Spinal cord (tissue), 10 donors: Measurements from ENCODE around the gene SLC22A1. TPM values are rescaled to one million over a fixed set of nuclear protein-coding genes. Genes with fewer than 3 reads are reported as not detected.
"Not testable (repeated sequence)": the region's sequence is repeated elsewhere in the genome, so short reads cannot be mapped to it uniquely, and the experiment has no call there.

ENCODE experiments used
- DNase-seq, 6 donors: peaks; one replicate each; pipeline versions ENCODE4 v3.0.0 to v3.0.0-alpha.2; 2013 to 2015; ENCODE audit warnings: low spot score in 6 of 6, low read depth in 4 of 6
- H3K27ac ChIP-seq: one replicate; pipeline ENCODE4 v1.5.1; 2013; ENCODE audit warnings: low read depth, low read length, control low read depth
- H3K27me3 ChIP-seq: one replicate; pipeline ENCODE4 v1.6.1; 2013; ENCODE audit warnings: low read length; ENCODE audit not compliant: control insufficient read depth, insufficient read depth
- H3K36me3 ChIP-seq: one replicate; pipeline ENCODE4 v1.6.1; 2013; ENCODE audit warnings: low read length; ENCODE audit not compliant: control insufficient read depth, insufficient read depth
- H3K4me1 ChIP-seq: one replicate; pipeline ENCODE4 v1.6.1; 2013; ENCODE audit warnings: low read length; ENCODE audit not compliant: control insufficient read depth, insufficient read depth
- H3K4me3 ChIP-seq: one replicate; pipeline ENCODE4 v1.5.1; 2013; ENCODE audit warnings: low read depth, low read length, control low read depth
- H3K9me3 ChIP-seq: one replicate; pipeline ENCODE4 v1.6.1; 2013; ENCODE audit warnings: low read length; ENCODE audit not compliant: control insufficient read depth, insufficient read depth
- WGBS: methylation state at CpG from one replicate; pipeline ENCODE4 v1.1.5; 2013; ENCODE audit warnings: missing lambda C conversion rate; ENCODE audit not compliant: insufficient coverage; 5-methylcytosine and 5-hydroxymethylcytosine counted together
- polyA plus RNA-seq, 2 donors: library from polyadenylated mRNA; unstranded; fragments of 120-200 nt; gene quantifications; one replicate each; pipeline ENCODE4 v1.2.1, GENCODE V29; 2013; ENCODE audit not compliant: insufficient read length in 2 of 2
- total RNA-seq, 2 donors: library from RNA; depleted of rRNA in 1 of 2; stranded (reverse); fragments of 120-200 nt in 1 of 2; fragments of >200 nt in 1 of 2; gene quantifications; one replicate each; pipeline versions ENCODE4 v1.2.3 to v1.2.4, GENCODE V29; 2013 to 2014
- donor health status: healthy.

The SLC22A1 gene
- total and polyA plus RNA-seq, 4 donors = 0.35 to 1.2 (median 0.59) TPM; not detected in 1

DNA sequence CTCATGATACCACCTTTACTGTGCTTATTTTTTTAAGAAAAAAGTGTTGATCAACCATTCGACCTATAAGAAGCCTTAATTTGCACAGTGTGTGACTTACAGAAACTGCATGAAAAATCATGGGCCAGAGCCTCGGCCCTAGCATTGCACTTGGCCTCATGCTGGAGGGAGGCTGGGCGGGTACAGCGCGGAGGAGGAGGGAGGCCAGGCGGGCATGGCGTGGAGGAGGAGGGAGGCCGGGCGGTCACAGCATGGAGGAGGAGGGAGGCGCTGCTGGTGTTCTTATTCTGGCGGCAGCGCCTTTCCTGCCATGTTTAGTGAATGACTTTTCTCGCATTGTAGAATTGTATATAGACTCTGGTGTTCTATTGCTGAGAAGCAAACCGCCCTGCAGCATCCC, 15.6 kb upstream of the SLC22A1 start:
- H3K4me1 ChIP-seq = no peaks in the 10 kb centered on the region
- no peak for DNase-seq
- no peak overlapping the region for H3K27ac ChIP-seq
- peaks cover 52% of the 10 kb centered on the region for H3K36me3 ChIP-seq
- no peak overlapping the region for H3K4me3 ChIP-seq
- no peaks in the 10 kb centered on the region for H3K9me3 ChIP-seq
- 95% methylated on average over 12 of the region's 14 CpGs for WGBS
- H3K27me3 ChIP-seq = no peaks in the 10 kb centered on the region

DNA sequence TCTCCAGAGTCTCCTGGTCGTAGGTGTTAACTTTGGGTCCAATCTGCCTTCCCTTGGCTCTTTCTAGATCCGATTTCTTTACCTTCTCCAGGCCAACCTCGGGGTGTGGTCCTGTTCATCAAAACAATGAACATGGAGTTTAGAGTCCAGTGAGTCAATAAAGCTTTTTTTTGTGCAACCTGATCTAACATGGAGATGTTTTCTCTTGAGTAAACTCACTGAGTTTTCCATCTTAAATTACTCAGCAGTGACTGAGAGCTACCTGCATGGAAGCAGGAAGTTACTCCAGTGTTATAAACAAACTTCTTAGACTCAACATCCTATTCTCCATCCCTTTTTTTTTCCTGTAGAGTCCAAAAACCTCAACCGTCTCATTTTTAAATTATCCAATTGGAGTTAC, 14.9 kb upstream of the SLC22A1 start:
- Histone ChIP-seq H3K4me3 (no peak overlapping the region), H3K9me3 (no peaks in the 10 kb centered on the region), H3K27ac (no peak overlapping the region), H3K36me3 (peaks cover 47% of the 10 kb centered on the region), H3K27me3 (no peaks in the 10 kb centered on the region), H3K4me1 (no peaks in the 10 kb centered on the region)
- no peak for DNase-seq
- 86% methylated on average over 1 of the region's 4 CpGs for WGBS

DNA sequence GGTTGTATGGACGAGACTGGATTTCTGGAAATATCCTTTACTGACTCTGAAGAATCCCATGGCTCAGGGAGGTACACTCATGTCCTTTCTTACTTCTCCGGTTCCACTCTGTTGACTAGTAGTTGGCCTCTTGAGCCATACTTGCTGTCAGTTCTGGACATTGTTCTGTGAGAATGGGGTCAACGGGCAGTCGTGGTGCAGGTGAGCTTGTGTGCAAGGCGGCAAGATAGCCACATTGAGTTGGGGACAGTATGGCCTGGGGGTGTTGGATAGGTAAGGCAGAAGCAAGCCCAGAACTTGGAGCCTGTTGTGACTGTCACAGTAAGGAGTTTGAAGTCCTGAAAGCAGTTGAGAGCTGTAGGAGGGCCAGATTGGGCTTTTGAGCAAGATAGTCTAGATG, 13.5 kb upstream of the SLC22A1 start:
- H3K27me3 ChIP-seq = no peaks in the 10 kb centered on the region
- peaks cover 33% of the 10 kb centered on the region for H3K36me3 ChIP-seq
- no peaks in the 10 kb centered on the region for H3K4me1 ChIP-seq
- no peak for DNase-seq
- H3K9me3 ChIP-seq = no peaks in the 10 kb centered on the region
- WGBS = 97% methylated on average over 5 of the region's 5 CpGs
- no peak overlapping the region for H3K4me3 ChIP-seq
- H3K27ac ChIP-seq = no peak overlapping the region

DNA sequence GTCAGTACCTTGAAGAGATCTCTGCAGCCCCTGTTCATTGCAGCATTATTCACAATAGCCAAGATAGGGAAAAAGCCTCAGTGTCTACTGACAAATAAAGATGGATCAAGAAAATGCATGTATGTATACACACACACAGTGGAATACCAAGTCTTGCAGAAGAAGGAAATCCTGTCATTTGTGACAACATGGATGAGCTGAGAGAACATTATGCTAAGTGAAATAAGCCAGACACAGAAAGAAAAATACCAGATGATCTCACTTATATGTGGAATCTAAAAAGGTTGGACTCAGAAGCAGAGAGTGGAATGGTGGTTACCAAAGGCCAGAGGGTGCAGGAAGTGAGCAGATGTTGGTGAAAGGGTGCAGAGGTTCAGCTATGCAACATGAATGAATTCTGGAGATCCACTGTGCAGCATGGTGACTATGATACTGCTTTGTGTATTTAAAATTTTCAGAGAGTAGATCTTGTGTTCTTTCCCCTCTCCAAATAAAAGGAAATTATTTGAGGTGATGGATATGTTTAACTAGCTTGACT, 11.0 kb upstream of the SLC22A1 start:
- Histone ChIP-seq H3K27ac (no peak overlapping the region), H3K27me3 (no peaks in the 10 kb centered on the region), H3K9me3 (no peaks in the 10 kb centered on the region), H3K4me1 (no peaks in the 10 kb centered on the region), H3K4me3 (no peak overlapping the region), H3K36me3 (peaks cover 11% of the 10 kb centered on the region)
- no peak for DNase-seq

DNA sequence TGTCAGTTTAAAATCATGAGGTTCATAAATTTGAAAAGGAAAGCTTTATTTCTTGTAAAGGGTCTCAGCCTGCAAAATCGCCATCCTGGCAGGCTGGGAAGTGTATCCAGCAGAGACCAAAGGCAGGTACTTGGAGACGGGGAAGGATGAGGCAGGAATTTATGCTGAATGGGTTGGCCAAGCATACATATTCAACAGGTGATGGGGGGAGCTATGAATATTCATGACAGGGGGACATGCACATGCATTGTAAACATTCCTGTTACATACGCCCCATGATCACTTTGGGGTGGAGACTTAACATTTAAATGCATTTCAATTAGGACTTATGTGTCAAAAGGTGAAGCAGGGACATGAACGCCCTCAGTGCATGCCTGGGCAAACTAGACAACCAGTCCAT, 9.8 kb upstream of the SLC22A1 start:
- Histone ChIP-seq H3K27me3 (no peaks in the 10 kb centered on the region), H3K4me1 (no peaks in the 10 kb centered on the region), H3K4me3 (no peak overlapping the region), H3K36me3 (peaks cover 12% of the 10 kb centered on the region), H3K27ac (no peak overlapping the region), H3K9me3 (no peaks in the 10 kb centered on the region)
- DNase-seq = peak in 2 of 6 donors; percentile 27 to 29
- 55% methylated on average over 3 of the region's 4 CpGs for WGBS

DNA sequence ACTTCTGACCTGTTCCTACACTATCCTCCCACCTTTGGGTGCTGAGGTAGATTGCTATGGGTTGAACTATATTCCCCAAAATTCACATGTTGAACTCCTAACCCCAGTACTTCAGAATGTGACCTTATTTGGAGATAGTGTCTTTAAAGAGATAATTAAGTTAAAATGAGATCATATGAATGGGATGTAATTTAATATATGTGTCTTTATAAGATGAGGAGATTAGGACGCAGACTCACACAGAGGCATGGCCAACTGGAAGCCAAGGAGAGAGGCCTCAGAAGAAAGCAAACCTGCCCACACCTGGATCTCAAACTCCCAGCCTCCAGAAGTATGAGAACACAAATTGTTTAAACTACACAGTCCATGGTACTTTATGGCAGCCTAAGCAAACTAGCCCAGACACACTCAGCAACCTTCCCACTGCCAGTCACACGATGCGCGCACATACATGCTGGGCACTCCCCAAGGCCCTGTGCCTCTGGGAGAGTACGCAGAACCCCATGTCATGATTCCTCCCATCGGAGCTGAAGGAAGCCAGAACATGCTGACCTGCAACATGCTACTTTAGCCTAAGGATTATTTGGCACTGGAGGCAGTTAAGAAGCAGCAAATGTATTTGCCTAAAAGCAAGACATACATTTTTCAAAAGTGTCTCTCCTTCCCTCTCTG, 8.9 kb upstream of the SLC22A1 start:
- Histone ChIP-seq H3K36me3 (peaks cover 15% of the 10 kb centered on the region), H3K4me3 (no peak overlapping the region), H3K9me3 (no peaks in the 10 kb centered on the region), H3K27ac (no peak overlapping the region), H3K4me1 (no peaks in the 10 kb centered on the region), H3K27me3 (no peaks in the 10 kb centered on the region)
- DNase-seq = no peak
- 90% methylated on average over 5 of the region's 6 CpGs for WGBS

DNA sequence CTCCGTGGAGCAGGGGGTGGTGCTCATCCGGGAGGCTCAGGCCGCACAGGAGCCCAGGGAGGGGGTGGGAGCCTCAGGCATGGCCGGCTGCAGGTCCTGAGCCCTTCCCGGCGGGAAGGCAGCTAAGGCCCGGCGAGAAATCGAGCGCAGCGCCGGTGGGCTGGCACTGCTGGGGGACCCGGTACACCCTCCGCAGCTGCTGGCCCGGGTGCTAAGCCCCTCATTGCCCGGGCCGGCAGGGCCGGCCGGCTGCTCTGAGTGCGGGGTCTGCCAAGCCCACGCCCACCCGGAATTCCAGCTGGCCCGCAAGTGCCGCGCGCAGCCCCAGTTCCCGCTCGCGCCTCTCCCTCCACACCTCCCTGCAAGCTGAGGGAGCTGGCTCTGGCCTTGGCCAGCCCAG, 7.1 kb upstream of the SLC22A1 start:
- DNase-seq, H3K4me1 ChIP-seq, H3K27ac ChIP-seq, H3K4me3 ChIP-seq, H3K9me3 ChIP-seq, H3K27me3 ChIP-seq: not testable (repeated sequence)
- WGBS = 96% methylated on average over 18 of the region's 29 CpGs
- H3K36me3 ChIP-seq = peaks cover 19% of the 10 kb centered on the region

DNA sequence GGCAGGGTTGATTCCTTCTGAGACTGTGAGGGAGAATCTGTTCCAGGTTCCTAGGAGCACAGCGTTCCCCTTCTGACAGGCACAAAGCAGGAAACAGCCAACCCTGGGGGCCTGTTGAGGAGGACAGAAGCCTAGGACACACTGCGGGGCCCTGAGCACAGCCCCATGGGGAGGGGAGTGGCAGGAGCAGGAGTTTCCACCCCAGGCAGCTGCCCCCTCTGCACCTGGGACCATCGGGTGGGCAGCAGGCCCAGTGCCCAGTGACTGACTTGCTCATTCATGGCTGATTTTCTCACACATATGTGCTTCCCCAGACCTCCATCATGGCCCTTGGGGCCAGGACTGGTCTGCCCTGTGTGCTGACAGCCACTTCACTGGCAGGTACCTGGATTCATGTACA, 6.2 kb upstream of the SLC22A1 start:
- H3K4me1 ChIP-seq = no peaks in the 10 kb centered on the region
- no peak overlapping the region for H3K27ac ChIP-seq
- no peak overlapping the region for H3K4me3 ChIP-seq
- no peak for DNase-seq
- H3K36me3 ChIP-seq = peaks cover 17% of the 10 kb centered on the region
- no peaks in the 10 kb centered on the region for H3K27me3 ChIP-seq
- H3K9me3 ChIP-seq = no peaks in the 10 kb centered on the region
- WGBS = 88% methylated on average over 3 of the region's 3 CpGs

DNA sequence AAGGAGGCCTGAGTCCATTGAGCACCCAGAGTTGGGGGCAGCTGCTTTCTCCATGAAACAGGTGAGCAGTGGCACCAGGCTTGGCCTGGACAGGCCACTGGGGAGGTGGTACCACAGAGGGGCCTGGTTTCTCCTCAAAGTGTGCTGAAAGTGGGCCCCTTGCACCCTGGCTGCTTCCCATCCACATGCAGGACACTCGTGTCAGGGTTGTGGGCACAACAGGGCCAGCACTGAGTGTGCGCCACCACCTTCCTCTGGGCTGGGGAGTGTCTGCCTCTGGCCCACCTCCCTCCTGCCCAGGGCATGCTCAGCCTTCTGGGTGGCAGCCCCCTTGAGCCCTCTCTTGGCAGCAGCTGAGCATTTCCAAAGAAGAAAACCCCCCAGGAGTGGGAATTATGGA, 5.2 kb upstream of the SLC22A1 start:
- no peak overlapping the region for H3K27ac ChIP-seq
- H3K4me3 ChIP-seq = no peak overlapping the region
- H3K4me1 ChIP-seq = no peaks in the 10 kb centered on the region
- no peaks in the 10 kb centered on the region for H3K9me3 ChIP-seq
- DNase-seq = no peak
- peaks cover 17% of the 10 kb centered on the region for H3K36me3 ChIP-seq
- no peaks in the 10 kb centered on the region for H3K27me3 ChIP-seq
- WGBS = 100% methylated on average over 2 of the region's 2 CpGs

DNA sequence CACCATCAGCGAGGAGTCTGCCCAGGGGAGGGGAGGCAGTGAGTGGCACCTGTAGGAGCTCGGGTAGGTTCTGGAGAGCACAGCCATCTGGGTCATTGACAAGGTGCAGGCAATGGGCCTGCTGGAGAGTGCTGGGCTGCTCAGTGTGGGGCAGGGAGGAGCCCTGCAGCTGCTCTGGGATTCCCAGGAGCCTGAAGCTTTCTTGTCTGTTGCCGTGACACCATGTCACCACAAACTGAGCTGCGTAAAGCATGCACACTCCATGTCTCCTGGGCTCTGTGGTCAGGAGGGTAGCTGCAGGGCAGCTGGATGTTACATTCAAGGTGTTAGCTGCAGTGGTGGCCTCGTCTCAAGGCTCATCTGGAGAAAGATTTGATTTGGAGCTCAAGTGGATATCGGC, 4.5 kb upstream of the SLC22A1 start:
- H3K36me3 ChIP-seq = peaks cover 21% of the 10 kb centered on the region
- no peak overlapping the region for H3K4me3 ChIP-seq
- H3K27ac ChIP-seq = no peak overlapping the region
- no peaks in the 10 kb centered on the region for H3K4me1 ChIP-seq
- no peak for DNase-seq
- no peaks in the 10 kb centered on the region for H3K9me3 ChIP-seq
- WGBS = 98% methylated on average over 6 of the region's 6 CpGs
- no peaks in the 10 kb centered on the region for H3K27me3 ChIP-seq
